B cell (primary cell): ENCODE measurements around the gene EIF4A3. TPM values are rescaled to one million over a fixed set of nuclear protein-coding genes. Genes with fewer than 3 reads are reported as not detected.

Experiments
- ATAC-seq: fragments of 200-7000 bp; cut with Tn5 transposase; one replicate; pipeline ENCODE4 v1.10.0; 2021; ENCODE audit warnings: low read depth, mild to moderate bottlenecking, moderate number of reproducible peaks, moderate library complexity
- CTCF ChIA-PET: fragments of 350-600 bp; sonication (Branson Sonifier 250); formaldehyde crosslinking; loops from one replicate; lab custom pipeline; 2021; ENCODE audit warnings: antibody characterized with exemption, inconsistent platforms; lab: Charles Lee
- POLR2A ChIA-PET: fragments of 350-600 bp; sonication (Branson Sonifier 250); formaldehyde crosslinking; loops from one replicate; lab custom pipeline; 2021; ENCODE audit warnings: antibody characterized with exemption; lab: Charles Lee
- DNase-seq: peaks from one replicate; pipeline ENCODE4 v3.0.0; 2013
- H2AFZ ChIP-seq: 2 replicates; pipeline ENCODE4 v1.6.1; 2012; ENCODE audit warnings: mild to moderate bottlenecking, low read depth, low read length; ENCODE audit not compliant: insufficient read depth, poor library complexity, severe bottlenecking
- H3K27ac ChIP-seq, 2 donors: 1 replicate in 1 of 2; 2 replicates in 1 of 2; pipeline ENCODE4 v1.5.1; 2012 to 2013; ENCODE audit warnings: low read length in 2 of 2, mild to moderate bottlenecking in 2 of 2, moderate library complexity in 1 of 2
- H3K27me3 ChIP-seq, 4 experiments: fragments of 200-600 bp in 1 of 4; sonication (generic) in 1 of 4; replicated peaks in 1 of 4; 1 replicate in 2 of 4; 2 replicates in 2 of 4; pipeline versions ENCODE4 v1.6.1 to v1.7.0; 2013 to 2016; ENCODE audit warnings: low read length in 3 of 4, mild to moderate bottlenecking in 2 of 4, mixed read lengths in 1 of 4, moderate library complexity in 1 of 4; ENCODE audit not compliant: insufficient read depth in 4 of 4, control insufficient read depth in 3 of 4; ENCODE audit errors: control extremely low read depth in 1 of 4
- H3K36me3 ChIP-seq, 2 experiments: replicated peaks in 1 of 2; 1 replicate in 1 of 2; 2 replicates in 1 of 2; pipeline versions ENCODE4 v1.6.1 to v1.7.1; 2013; ENCODE audit warnings: low read length in 1 of 2; ENCODE audit not compliant: insufficient read depth in 2 of 2, control insufficient read depth in 1 of 2; ENCODE audit errors: control extremely low read depth in 1 of 2, extremely low read depth in 1 of 2
- H3K4me1 ChIP-seq, 2 donors: fragments of 200-600 bp in 1 of 2; sonication (generic) in 1 of 2; 1 replicate in 1 of 2; 2 replicates in 1 of 2; pipeline versions ENCODE4 v1.5.1 to v1.6.1; 2013 to 2017; ENCODE audit warnings: low read length in 2 of 2; ENCODE audit not compliant: control insufficient read depth in 2 of 2, insufficient read depth in 2 of 2
- H3K4me2 ChIP-seq: replicated peaks from 2 replicates; pipeline ENCODE3; 2012; ENCODE audit warnings: mild to moderate bottlenecking, low read depth, low read length; ENCODE audit not compliant: poor library complexity, severe bottlenecking
- H3K4me3 ChIP-seq, 5 experiments: fragments of 200-600 bp in 1 of 5; sonication (generic) in 1 of 5; 1 replicate in 3 of 5; 2 replicates in 2 of 5; pipeline versions ENCODE4 v1.5.1 to v1.7.0; 2011 to 2016; ENCODE audit warnings: low read length in 4 of 5, mild to moderate bottlenecking in 4 of 5, low read depth in 2 of 5, control low read depth in 1 of 5, moderate library complexity in 1 of 5; ENCODE audit not compliant: insufficient read depth in 1 of 5; ENCODE audit errors: control extremely low read depth in 1 of 5, extremely low read depth in 1 of 5
- H3K79me2 ChIP-seq: fragments of 200-600 bp; sonication (generic); one replicate; pipeline ENCODE4 v1.6.0; 2016; ENCODE audit warnings: low read length; ENCODE audit not compliant: control insufficient read depth, insufficient read depth
- H3K9ac ChIP-seq: fragments of 200-600 bp; sonication (generic); 2 replicates; pipeline ENCODE4 v1.6.1; 2017; ENCODE audit warnings: mild to moderate bottlenecking, low read length, moderate library complexity
- H3K9me3 ChIP-seq, 3 donors: one replicate each; pipeline versions ENCODE4 v1.6.1 to v1.7.1; 2013; ENCODE audit warnings: low read length in 2 of 3; ENCODE audit not compliant: control insufficient read depth in 2 of 3, insufficient read depth in 1 of 3; ENCODE audit errors: control extremely low read depth in 1 of 3
- H4K20me1 ChIP-seq: 2 replicates; pipeline ENCODE4 v1.6.0; 2012; ENCODE audit warnings: mild to moderate bottlenecking, low read length; ENCODE audit not compliant: insufficient read depth, control insufficient read depth, poor library complexity, severe bottlenecking
- H3K27ac Mint-ChIP-seq: one replicate; pipeline ENCODE4 v1.8.0; 2021; ENCODE audit warnings: mixed read lengths
- H3K27me3 Mint-ChIP-seq: one replicate; pipeline ENCODE4 v1.8.0; 2021; ENCODE audit warnings: mixed read lengths
- H3K4me1 Mint-ChIP-seq: one replicate; pipeline ENCODE4 v1.8.0; 2021; ENCODE audit warnings: mixed read lengths
- H3K4me3 Mint-ChIP-seq: one replicate; pipeline ENCODE4 v1.8.0; 2021; ENCODE audit warnings: mixed read lengths
- H3K9me3 Mint-ChIP-seq: one replicate; pipeline ENCODE4 v1.8.0; 2022; ENCODE audit warnings: mixed read lengths; ENCODE audit not compliant: insufficient read depth
- EZH2 ChIP-seq: IDR thresholded peaks from 2 replicates; pipeline ENCODE4 v1.6.1; 2012; ENCODE audit warnings: borderline replicate concordance, low read depth, mild to moderate bottlenecking, moderate library complexity, low read length; ENCODE audit not compliant: insufficient read depth, poor library complexity, severe bottlenecking
- whole genome bisulfite sequencing: methylation state at CpG from one replicate; pipeline ENCODE4 v1.1.5; 2013; ENCODE audit warnings: missing lambda C conversion rate; ENCODE audit not compliant: insufficient coverage; 5-methylcytosine and 5-hydroxymethylcytosine counted together
- intact Hi-C: fragments of 100-400 bp; cut with micrococcal nuclease; formaldehyde crosslinking; loops from one replicate; pipeline ENCODE4 v1.10.0; 2022
- polyA plus RNA-seq: library from polyadenylated mRNA; depleted of rRNA; stranded (reverse); fragments of >200 nt; gene quantifications from 2 replicates; pipeline ENCODE4 v1.2.3, GENCODE V29; 2012
- total RNA-seq, 2 donors: library from RNA; stranded (reverse); fragments of 120-200 nt in 1 of 2; gene quantifications; 1 replicate in 1 of 2; 2 replicates in 1 of 2; pipeline versions ENCODE4 v1.2.3 to v1.2.4, GENCODE V29; 2013 to 2022
- TF ChIP-seq, protein P1 (sequence below): fragments of 200-600 bp; IDR thresholded peaks from one replicate; pipeline ENCODE4 v1.8.0; 2022; ENCODE audit warnings: antibody characterized with exemption, mild to moderate bottlenecking

Gene EIF4A3
- total and polyA plus RNA-seq, 2 donors (not counting 1 experiment from before 2014, with no cell fraction given), result 86.0 to 137 TPM

DNA sequence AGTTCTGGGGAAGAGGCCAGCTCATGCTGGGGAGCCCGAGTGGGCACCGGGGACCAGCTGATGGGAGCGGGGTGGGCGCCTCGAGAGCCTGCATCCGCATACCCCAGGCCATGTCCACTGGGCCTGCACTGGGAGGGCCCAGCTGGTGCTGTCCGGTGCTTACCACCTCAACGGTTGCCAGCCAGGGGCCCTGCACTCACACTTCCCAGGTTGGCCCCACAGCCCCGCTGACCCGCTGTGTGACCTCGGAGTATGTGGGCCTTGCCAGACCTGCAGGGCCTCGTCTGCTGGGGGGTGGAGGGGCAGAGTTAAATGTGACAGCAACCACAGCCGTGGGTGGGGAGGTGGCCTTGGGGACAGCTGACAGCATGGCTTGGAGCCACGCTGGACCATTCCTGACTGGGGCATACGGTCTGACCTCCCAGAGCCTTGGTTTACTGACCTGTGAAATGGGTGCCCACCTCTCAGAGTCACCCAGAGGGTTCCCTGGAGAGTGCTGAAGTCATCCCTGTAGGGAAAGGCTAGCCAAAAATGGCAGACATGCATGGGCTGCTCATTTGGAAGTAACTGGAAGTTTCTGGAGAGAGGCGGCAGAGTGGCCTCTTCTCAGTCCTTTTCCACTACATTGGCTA, 51.0 kb downstream of the EIF4A3 start:
- Mint-ChIP-seq H3K9me3 (no peaks in the 10 kb centered on the region), H3K27ac (no peak overlapping the region), H3K27me3 (no peaks in the 10 kb centered on the region), H3K4me3 (no peak overlapping the region), H3K4me1 (peaks cover 12% of the 10 kb centered on the region)
- Histone ChIP-seq H3K9ac (no peak overlapping the region), H3K27me3 (peaks cover 0 to 3% (median 0%) of the 10 kb centered on the region in 4 experiments), H3K9me3 (no peaks in the 10 kb centered on the region), H2AFZ (no peak overlapping the region), H3K4me2 (no peak overlapping the region), H3K79me2 (no peaks in the 10 kb centered on the region), H4K20me1 (no peaks in the 10 kb centered on the region), H3K4me1 (peaks cover 9 to 12% of the 10 kb centered on the region in 2 donors), H3K27ac (no peak overlapping the region), H3K36me3 (no peaks in the 10 kb centered on the region), H3K4me3 (no peak overlapping the region)
- ATAC-seq (no peak), DNase-seq (no peak)
- no peak for TF ChIP-seq EZH2
- TF ChIP-seq, protein P1, sequence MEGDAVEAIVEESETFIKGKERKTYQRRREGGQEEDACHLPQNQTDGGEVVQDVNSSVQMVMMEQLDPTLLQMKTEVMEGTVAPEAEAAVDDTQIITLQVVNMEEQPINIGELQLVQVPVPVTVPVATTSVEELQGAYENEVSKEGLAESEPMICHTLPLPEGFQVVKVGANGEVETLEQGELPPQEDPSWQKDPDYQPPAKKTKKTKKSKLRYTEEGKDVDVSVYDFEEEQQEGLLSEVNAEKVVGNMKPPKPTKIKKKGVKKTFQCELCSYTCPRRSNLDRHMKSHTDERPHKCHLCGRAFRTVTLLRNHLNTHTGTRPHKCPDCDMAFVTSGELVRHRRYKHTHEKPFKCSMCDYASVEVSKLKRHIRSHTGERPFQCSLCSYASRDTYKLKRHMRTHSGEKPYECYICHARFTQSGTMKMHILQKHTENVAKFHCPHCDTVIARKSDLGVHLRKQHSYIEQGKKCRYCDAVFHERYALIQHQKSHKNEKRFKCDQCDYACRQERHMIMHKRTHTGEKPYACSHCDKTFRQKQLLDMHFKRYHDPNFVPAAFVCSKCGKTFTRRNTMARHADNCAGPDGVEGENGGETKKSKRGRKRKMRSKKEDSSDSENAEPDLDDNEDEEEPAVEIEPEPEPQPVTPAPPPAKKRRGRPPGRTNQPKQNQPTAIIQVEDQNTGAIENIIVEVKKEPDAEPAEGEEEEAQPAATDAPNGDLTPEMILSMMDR, result no peak
- 93% methylated on average over 16 of the region's 16 CpGs for WGBS
- intact Hi-C loops, result no loop called here
- CTCF ChIA-PET, result no interaction called here
- POLR2A ChIA-PET, result no interaction called here

DNA sequence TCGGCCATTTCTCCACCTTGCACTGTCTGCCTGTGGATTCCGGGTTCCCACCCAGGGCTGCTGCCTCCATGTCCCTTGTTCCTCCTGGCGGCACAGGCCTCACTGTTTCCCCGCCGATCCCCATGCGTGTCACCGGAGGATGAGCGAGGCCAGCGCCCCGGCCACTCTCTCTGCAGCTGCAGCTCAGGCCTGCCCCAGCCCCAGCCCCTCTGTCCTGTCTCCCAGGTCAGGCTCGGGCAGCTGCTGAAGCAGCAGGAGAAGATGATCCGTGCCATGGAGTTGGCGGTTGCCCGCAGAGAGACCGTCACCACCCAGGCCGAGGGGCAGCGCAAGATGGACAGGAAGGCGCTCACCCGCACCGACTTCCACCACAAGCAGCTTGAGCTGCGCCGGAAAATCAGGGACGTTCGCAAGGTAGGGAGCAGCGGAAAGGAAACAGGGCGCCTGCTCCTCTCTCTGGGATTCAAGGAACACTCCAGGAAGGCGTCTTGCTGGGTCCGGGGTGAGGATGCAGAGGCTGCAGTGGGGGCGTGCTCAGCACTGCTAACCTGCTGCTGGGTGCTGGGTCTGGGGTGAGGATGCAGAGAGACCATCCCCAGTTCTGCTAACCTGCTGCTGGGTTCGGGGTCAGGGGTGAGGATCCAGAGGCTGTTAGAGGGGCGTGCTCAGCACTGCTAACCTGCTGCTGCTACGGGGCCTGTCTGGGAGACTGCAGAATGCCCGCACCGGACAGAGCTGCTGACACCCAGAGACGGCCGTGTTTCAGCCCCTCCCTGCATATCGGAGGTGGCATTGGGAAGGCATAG, 51.7 kb downstream of the EIF4A3 start:
- Histone ChIP-seq H2AFZ (no peak overlapping the region), H3K27ac (no peak overlapping the region), H3K9me3 (no peaks in the 10 kb centered on the region), H3K4me1 (peaks cover 2 to 4% of the 10 kb centered on the region in 2 donors), H3K9ac (no peak overlapping the region), H3K27me3 (peaks cover 0 to 3% (median 0%) of the 10 kb centered on the region in 4 experiments), H3K36me3 (no peaks in the 10 kb centered on the region), H3K79me2 (no peaks in the 10 kb centered on the region), H3K4me3 (no peak overlapping the region), H3K4me2 (no peak overlapping the region), H4K20me1 (no peaks in the 10 kb centered on the region)
- peak overlapping the region; percentile 10 for H3K27ac Mint-ChIP-seq
- DNase-seq (no peak), ATAC-seq (no peak)
- ChIA-PET POLR2A (no interaction called here), CTCF (no interaction called here)
- no peak for TF ChIP-seq EZH2
- TF ChIP-seq, protein P1, result no peak
- WGBS, result 89% methylated on average over 35 of the region's 37 CpGs
- intact Hi-C loops, result no loop called here
- H3K4me3 Mint-ChIP-seq, result no peak overlapping the region
- H3K4me1 Mint-ChIP-seq, result peaks cover 6% of the 10 kb centered on the region
- H3K27me3 Mint-ChIP-seq, result no peaks in the 10 kb centered on the region
- H3K9me3 Mint-ChIP-seq, result no peaks in the 10 kb centered on the region
